Mucosa of rectum (tissue), 2 donors: ENCODE data around the gene PFKL.
A peak's percentile ranks its signal among the peaks of the same experiment; 100 is the strongest.

ENCODE experiments used
- H3K27ac ChIP-seq, 2 donors: one replicate each; pipeline ENCODE4 v1.7.0; 2013; ENCODE audit warnings: inconsistent platforms in 2 of 2, low read depth in 2 of 2, low read length in 2 of 2
- H3K27me3 ChIP-seq, 2 donors: one replicate each; pipeline ENCODE4 v1.7.0; 2013; ENCODE audit warnings: low read length in 2 of 2; ENCODE audit not compliant: control insufficient read depth in 2 of 2, insufficient read depth in 2 of 2
- H3K36me3 ChIP-seq, 2 donors: one replicate each; pipeline ENCODE4 v1.7.0; 2013; ENCODE audit warnings: low read length in 2 of 2; ENCODE audit not compliant: control insufficient read depth in 2 of 2, insufficient read depth in 2 of 2
- H3K4me1 ChIP-seq, 2 donors: one replicate each; pipeline ENCODE4 v1.7.0; 2013; ENCODE audit warnings: low read length in 2 of 2, mild to moderate bottlenecking in 1 of 2; ENCODE audit not compliant: control insufficient read depth in 2 of 2, insufficient read depth in 2 of 2
- H3K4me3 ChIP-seq, 2 donors: one replicate each; pipeline ENCODE4 v1.7.0; 2013; ENCODE audit warnings: low read length in 2 of 2
- H3K9ac ChIP-seq, 2 donors: one replicate each; pipeline ENCODE4 v1.7.0; 2013; ENCODE audit warnings: low read length in 2 of 2, low read depth in 1 of 2, mild to moderate bottlenecking in 1 of 2
- H3K9me3 ChIP-seq, 2 donors: one replicate each; pipeline ENCODE4 v1.7.0; 2013; ENCODE audit warnings: low read length in 2 of 2; ENCODE audit not compliant: control insufficient read depth in 2 of 2
- donor health status: healthy.
- donor health status: Normal muscosa, but diverticular disease.

The PFKL gene

DNA sequence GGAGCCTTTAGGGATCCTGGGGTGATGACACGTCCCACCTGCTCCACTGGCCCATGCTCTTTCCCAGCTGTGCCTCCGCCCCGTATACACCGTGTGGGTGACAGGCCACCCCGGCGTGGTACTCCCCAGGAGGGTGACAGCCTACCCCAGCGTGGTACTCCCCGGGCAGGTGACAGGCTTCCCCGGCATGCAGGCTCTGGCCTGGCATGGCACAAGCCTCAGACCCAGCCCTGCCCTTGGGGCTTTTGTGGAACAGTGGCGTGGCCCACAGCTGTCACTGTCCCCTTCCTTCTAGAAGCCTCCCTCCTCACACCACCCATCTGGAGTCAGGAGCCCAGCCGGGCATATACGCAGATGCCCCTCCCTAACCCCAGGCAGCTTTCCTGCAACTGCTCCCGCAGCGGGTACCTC lies 4.7 kb upstream of the PFKL start:
- Histone ChIP-seq H3K9me3 (no peaks in the 10 kb centered on the region), H3K27ac (no peak overlapping the region), H3K4me1 (peaks cover 14 to 26% of the 10 kb centered on the region in 2 donors), H3K9ac (no peak overlapping the region), H3K27me3 (no peaks in the 10 kb centered on the region), H3K36me3 (no peaks in the 10 kb centered on the region), H3K4me3 (no peak overlapping the region)

- no peaks in the 10 kb centered on the region for H3K27me3 ChIP-seq
- peaks cover 14 to 26% of the 10 kb centered on the region in 2 donors for H3K4me1 ChIP-seq
- H3K4me3 ChIP-seq = no peak overlapping the region
- H3K27ac ChIP-seq = no peak overlapping the region
- H3K36me3 ChIP-seq = no peaks in the 10 kb centered on the region
- no peaks in the 10 kb centered on the region for H3K9me3 ChIP-seq
- H3K9ac ChIP-seq = no peak overlapping the region
Observed at GRCh38 chr21:44295646-44296045, 4.2 kb upstream of the PFKL start.

GRCh38 chr21:44296103-44296519 lies 3.7 kb upstream of the PFKL start:
- Histone ChIP-seq H3K4me1 (peaks cover 18 to 30% of the 10 kb centered on the region in 2 donors), H3K36me3 (no peaks in the 10 kb centered on the region), H3K9ac (no peak overlapping the region), H3K9me3 (no peaks in the 10 kb centered on the region), H3K27me3 (no peaks in the 10 kb centered on the region), H3K4me3 (no peak overlapping the region), H3K27ac (no peak overlapping the region)

DNA sequence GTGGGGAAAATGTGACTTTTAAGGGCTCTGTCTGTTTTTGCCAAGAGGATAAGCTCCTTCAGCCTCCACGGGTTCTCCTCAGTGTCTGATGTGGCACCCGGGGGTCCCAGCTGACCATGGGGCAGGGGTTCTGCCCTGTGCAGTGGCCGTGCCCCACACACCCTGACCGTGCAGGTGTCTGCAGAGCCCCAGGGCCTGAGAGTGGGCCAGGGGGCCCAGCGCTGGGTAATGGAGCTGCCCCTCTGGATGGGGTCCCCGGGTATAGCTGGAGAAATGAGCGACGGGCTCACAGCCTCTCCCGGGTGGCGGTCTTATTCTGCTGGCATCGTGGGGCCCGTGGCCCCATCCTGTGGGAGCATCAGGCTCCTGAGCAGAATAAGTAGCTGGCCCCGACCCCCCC lies 2.9 kb upstream of the PFKL start:
- no peak overlapping the region for H3K27ac ChIP-seq
- peaks cover 25 to 38% of the 10 kb centered on the region in 2 donors for H3K4me1 ChIP-seq
- no peak overlapping the region for H3K4me3 ChIP-seq

DNA sequence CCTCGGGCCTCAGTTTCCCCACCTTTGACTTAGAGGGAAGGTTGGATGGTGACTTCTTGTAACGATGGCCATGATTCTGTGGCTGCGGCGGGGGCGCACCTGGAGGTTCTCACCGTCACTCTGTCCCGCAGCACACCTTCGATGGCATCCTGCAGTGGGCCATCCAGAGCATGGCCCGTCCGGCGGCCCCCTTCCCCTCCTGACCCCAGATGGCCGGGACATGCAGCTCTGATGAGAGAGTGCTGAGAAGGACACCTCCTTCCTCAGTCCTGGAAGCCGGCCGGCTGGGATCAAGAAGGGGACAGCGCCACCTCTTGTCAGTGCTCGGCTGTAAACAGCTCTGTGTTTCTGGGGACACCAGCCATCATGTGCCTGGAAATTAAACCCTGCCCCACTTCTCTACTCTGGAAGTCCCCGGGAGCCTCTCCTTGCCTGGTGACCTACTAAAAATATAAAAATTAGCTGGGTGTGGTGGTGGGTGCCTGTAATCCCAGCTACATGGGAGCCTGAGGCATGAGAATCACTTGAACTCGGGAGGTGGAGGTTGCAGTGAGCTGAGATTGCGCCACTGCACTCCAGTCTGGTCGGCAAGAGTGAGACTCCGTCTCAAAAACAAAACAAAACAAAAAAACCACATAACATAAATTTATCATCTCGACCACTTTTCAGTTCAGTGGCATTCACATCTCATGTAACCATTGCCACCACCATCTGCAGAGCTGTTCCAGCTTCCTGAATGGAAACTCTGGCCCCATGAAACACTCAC lies 2.1 kb upstream of the PFKL start:
- no peaks in the 10 kb centered on the region for H3K36me3 ChIP-seq
- H3K9me3 ChIP-seq = no peaks in the 10 kb centered on the region
- H3K9ac ChIP-seq = no peak overlapping the region
- H3K27me3 ChIP-seq = no peaks in the 10 kb centered on the region
- peaks cover 32 to 45% of the 10 kb centered on the region in 2 donors for H3K4me1 ChIP-seq
- H3K4me3 ChIP-seq = no peak overlapping the region
- no peak overlapping the region for H3K27ac ChIP-seq

More for the DNA sequence above, 2.9 kb upstream of the PFKL start:
- Histone ChIP-seq H3K9me3 (no peaks in the 10 kb centered on the region), H3K27me3 (no peaks in the 10 kb centered on the region), H3K36me3 (no peaks in the 10 kb centered on the region), H3K9ac (no peak overlapping the region)

- Histone ChIP-seq H3K27me3 (no peaks in the 10 kb centered on the region), H3K9me3 (no peaks in the 10 kb centered on the region), H3K4me1 (peaks cover 32 to 50% of the 10 kb centered on the region in 2 donors), H3K9ac (no peak overlapping the region), H3K27ac (no peak overlapping the region), H3K4me3 (no peak overlapping the region), H3K36me3 (no peaks in the 10 kb centered on the region)
Observed at GRCh38 chr21:44298301-44298700, 1.6 kb upstream of the PFKL start.

DNA sequence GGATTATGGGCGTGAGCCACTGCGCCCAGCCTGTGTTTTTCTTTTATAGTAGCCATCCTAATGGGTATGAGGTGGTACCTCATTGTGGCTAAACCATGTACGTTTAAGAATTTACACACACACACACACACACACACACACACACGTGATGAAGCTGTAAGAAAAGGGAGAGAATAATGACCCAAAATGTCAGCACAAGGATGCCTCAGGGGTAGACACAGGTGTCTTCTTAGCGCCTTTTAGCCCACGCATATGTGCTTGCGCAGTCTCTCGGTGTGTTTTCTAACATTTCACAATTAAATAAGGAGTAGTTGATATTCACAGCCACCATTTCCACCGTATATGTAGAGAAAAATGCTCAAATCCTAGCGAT lies 782 bp upstream of the PFKL start:
- H3K27me3 ChIP-seq = no peaks in the 10 kb centered on the region
- no peaks in the 10 kb centered on the region for H3K9me3 ChIP-seq
- peak overlapping the region; percentile 93 to 96 for H3K27ac ChIP-seq
- peak overlapping the region; percentile 77 to 88 for H3K9ac ChIP-seq
- peaks cover 40 to 53% of the 10 kb centered on the region in 2 donors for H3K4me1 ChIP-seq
- H3K36me3 ChIP-seq = no peaks in the 10 kb centered on the region
- peak overlapping the region; percentile 69 to 73 for H3K4me3 ChIP-seq

- Histone ChIP-seq H3K27me3 (no peaks in the 10 kb centered on the region), H3K9me3 (no peaks in the 10 kb centered on the region), H3K4me1 (peaks cover 53 to 57% of the 10 kb centered on the region in 2 donors), H3K27ac (peak overlapping the region; percentile 96), H3K4me3 (peak overlapping the region; percentile 71 to 73), H3K36me3 (peaks cover 0 to 2% of the 10 kb centered on the region in 2 donors), H3K9ac (peak overlapping the region; percentile 66 to 82)
Observed at GRCh38 chr21:44300262-44300959, 558 bp downstream of the PFKL start.

DNA sequence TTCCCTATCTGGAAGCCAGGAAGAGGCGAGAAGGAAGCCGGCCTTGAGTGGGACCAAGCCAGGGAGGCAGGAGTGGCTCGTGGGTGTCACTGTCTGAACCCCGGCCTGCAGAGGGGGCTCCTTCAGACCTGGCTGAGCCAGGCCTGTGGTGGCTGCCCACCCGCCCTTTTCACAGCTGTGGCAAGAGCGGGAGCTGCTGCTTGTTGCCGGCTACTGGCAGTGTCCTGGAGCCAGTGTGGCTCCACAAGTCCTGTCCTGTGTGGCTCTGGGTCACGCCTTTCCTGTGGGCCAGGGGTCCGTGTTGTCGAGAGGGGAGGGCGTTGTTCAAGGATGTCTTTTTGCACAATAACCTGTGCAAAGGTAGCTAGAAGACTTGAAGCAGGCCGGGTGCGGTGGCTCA lies 1.3 kb downstream of the PFKL start:
- peak overlapping the region; percentile 96 for H3K27ac ChIP-seq
- H3K9me3 ChIP-seq = no peaks in the 10 kb centered on the region
- peaks cover 0 to 5% of the 10 kb centered on the region in 2 donors for H3K36me3 ChIP-seq
- H3K27me3 ChIP-seq = no peaks in the 10 kb centered on the region
- H3K4me1 ChIP-seq = peaks cover 54 to 57% of the 10 kb centered on the region in 2 donors
- H3K9ac ChIP-seq = peak overlapping the region; percentile 66 to 82
- H3K4me3 ChIP-seq = peak overlapping the region; percentile 71 to 73

GRCh38 chr21:44301961-44302406 lies 2.1 kb downstream of the PFKL start:
- H3K9me3 ChIP-seq = no peaks in the 10 kb centered on the region
- H3K27ac ChIP-seq = peak overlapping the region; percentile 96
- peak overlapping the region; percentile 71 to 73 for H3K4me3 ChIP-seq
- H3K9ac ChIP-seq = peak overlapping the region; percentile 60 to 82
- no peaks in the 10 kb centered on the region for H3K27me3 ChIP-seq
- peaks cover 54 to 57% of the 10 kb centered on the region in 2 donors for H3K4me1 ChIP-seq
- peaks cover 4 to 11% of the 10 kb centered on the region in 2 donors for H3K36me3 ChIP-seq
